Right atrium auricular region (tissue), 2 donors: ENCODE measurements around the gene PRKCA. TPM values are rescaled to one million over a fixed set of nuclear protein-coding genes. Genes with fewer than 3 reads are reported as not detected.

Experiments used
- DNase-seq: peaks from one replicate; pipeline ENCODE4 v3.0.0-alpha.2; 2019; ENCODE audit warnings: low spot score
- H3K27ac ChIP-seq, 2 donors: fragments of 200-600 bp; sonication (generic); 1 replicate in 1 of 2; 2 replicates in 1 of 2; pipeline ENCODE4 v1.5.1; 2016 to 2019
- H3K27me3 ChIP-seq, 2 donors: fragments of 200-600 bp; sonication (generic); one replicate each; pipeline versions ENCODE4 v1.5.1 to v1.6.0; 2017 to 2019
- H3K36me3 ChIP-seq: fragments of 200-600 bp; sonication (generic); one replicate; pipeline ENCODE4 v1.5.1; 2016
- H3K4me1 ChIP-seq, 2 donors: fragments of 200-600 bp; sonication (generic); one replicate each; pipeline versions ENCODE4 v1.5.1 to v1.6.0; 2017 to 2019
- H3K4me3 ChIP-seq, 2 donors: fragments of 200-600 bp; sonication (generic); 1 replicate in 1 of 2; 2 replicates in 1 of 2; pipeline ENCODE4 v1.5.1; 2017 to 2019; ENCODE audit warnings: mild to moderate bottlenecking in 1 of 2, moderate library complexity in 1 of 2
- H3K9me3 ChIP-seq, 2 donors: fragments of 200-600 bp; sonication (generic); one replicate each; pipeline ENCODE4 v1.5.1; 2019
- total RNA-seq, 2 donors: library from RNA; depleted of rRNA; stranded (reverse); fragments of >200 nt; gene quantifications; one replicate each; pipeline ENCODE4 v1.1.0, GENCODE V29; 2016
- TF ChIP-seq, protein P1 (sequence below), 2 donors: fragments of 200-600 bp; sonication (generic); IDR thresholded peaks; one replicate each; pipeline ENCODE4 v1.5.1; 2019; ENCODE audit warnings: antibody characterized with exemption in 2 of 2

The PRKCA gene
- total RNA-seq, 2 donors from 2014 or later, result 6.4 to 6.6 TPM

DNA sequence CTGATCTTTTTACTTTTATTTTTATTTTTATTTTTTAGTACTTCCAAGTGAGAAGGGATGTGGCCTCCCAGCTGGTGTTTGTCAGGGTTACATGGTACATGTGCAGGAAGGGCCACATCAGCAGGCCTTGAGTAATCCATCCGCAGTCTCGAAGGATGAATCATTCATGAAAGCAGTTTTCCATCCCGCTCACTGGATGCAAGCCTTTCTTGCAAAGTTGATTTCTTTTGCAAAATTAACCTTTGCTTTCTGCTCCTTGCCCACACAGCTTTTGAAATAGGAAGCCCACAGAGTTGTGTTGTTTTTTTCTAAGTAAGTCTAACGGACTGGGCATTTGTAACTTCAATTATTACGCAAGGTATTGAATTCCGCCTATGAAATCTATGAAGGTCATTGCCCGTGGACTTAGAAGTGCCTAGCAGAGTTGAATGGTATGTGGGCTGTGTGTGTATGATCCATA lies 157.4 kb downstream of the PRKCA start:
- Histone ChIP-seq H3K9me3 (no peaks in the 10 kb centered on the region), H3K27me3 (no peaks in the 10 kb centered on the region), H3K4me1 (no peaks in the 10 kb centered on the region), H3K4me3 (no peak overlapping the region), H3K27ac (peak overlapping the region; percentile 31 to 70), H3K36me3 (no peaks in the 10 kb centered on the region)
- peak; percentile 78 for DNase-seq
- TF ChIP-seq, protein P1, sequence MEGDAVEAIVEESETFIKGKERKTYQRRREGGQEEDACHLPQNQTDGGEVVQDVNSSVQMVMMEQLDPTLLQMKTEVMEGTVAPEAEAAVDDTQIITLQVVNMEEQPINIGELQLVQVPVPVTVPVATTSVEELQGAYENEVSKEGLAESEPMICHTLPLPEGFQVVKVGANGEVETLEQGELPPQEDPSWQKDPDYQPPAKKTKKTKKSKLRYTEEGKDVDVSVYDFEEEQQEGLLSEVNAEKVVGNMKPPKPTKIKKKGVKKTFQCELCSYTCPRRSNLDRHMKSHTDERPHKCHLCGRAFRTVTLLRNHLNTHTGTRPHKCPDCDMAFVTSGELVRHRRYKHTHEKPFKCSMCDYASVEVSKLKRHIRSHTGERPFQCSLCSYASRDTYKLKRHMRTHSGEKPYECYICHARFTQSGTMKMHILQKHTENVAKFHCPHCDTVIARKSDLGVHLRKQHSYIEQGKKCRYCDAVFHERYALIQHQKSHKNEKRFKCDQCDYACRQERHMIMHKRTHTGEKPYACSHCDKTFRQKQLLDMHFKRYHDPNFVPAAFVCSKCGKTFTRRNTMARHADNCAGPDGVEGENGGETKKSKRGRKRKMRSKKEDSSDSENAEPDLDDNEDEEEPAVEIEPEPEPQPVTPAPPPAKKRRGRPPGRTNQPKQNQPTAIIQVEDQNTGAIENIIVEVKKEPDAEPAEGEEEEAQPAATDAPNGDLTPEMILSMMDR (IDR thresholded peaks at IDR 0.05), result no peak

DNA sequence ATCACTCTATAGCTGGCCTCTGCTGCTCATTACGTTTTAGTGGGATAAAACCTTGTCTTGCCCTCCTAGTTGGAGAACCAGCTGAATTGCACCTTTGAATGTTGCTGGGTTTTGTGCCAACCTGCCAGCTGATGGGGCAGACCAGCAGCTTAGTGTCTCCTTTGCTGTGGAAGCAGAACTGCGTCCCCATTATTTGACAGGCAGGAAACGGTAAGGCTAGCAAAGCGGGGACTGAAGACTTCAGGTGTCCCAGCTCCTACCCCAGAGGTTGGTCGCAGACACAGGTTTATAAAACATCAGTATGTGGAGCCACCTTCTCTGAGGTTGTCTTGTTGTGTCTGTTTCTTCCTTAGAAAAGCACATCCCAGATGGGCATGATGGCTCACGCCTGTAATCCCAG lies 158.1 kb downstream of the PRKCA start:
- Histone ChIP-seq H3K9me3 (no peaks in the 10 kb centered on the region), H3K4me3 (no peak overlapping the region), H3K27ac (peak overlapping the region in 1 of 2 donors; percentile 15), H3K36me3 (no peaks in the 10 kb centered on the region), H3K27me3 (no peaks in the 10 kb centered on the region), H3K4me1 (no peaks in the 10 kb centered on the region)
- TF ChIP-seq, protein P1 (IDR thresholded peaks at IDR 0.05), result no peak
- DNase-seq, result no peak

DNA sequence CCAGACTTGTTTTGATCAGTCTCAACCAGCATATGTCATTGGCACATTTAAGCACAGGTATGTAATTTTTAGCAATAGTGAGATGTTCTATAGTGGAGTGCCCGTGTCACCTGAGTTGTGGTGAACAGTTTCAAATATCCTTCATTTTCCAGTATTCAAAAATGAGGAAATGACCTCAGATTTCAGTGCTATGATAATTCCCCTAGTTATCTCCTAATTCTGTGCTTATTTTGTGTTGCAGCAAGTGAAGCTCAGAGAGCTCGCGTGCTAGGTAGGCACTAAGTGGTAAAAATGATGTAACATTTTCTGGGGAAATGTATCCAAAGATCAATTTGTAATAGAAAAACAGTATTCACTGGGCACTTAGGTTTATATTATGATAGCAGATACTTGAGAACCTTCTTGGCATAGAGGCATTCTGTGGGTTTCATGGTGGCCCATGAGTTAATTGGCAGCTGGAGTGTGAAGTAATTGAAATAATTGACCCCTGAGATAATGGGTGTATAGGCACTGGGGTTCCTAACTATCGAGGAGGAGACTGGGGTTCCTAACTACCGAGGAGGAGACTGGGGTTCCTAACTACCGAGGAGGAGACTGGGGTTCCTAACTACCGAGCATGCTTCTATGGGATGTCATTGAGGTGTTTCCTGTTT lies 159.1 kb downstream of the PRKCA start:
- H3K36me3 ChIP-seq, result no peaks in the 10 kb centered on the region
- H3K9me3 ChIP-seq, result no peaks in the 10 kb centered on the region
- H3K27me3 ChIP-seq, result no peaks in the 10 kb centered on the region
- TF ChIP-seq, protein P1 (IDR thresholded peaks at IDR 0.05), result no peak
- no peak for DNase-seq
- no peak overlapping the region for H3K27ac ChIP-seq
- H3K4me1 ChIP-seq, result peaks cover 0 to 5% of the 10 kb centered on the region in 2 donors
- no peak overlapping the region for H3K4me3 ChIP-seq

DNA sequence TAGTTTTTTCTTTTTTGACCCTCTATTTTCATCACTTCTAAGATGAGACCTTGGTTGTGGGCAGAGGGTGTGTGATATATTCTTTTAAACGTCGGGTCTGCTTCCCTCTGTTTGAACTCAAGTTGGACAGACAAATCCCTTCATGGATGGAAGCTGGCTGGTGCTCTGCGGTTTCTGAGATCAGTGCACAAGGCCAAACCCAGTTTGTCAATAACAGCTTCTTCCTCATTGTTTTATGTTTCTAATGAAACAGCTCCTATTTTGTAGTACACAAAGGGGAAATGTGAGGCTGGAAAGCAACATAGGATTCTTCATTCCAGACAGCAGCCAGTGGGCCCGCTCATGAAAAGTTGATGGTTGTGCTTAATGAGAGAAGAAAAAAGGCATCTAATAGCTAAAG lies 159.6 kb downstream of the PRKCA start:
- Histone ChIP-seq H3K27ac (no peak overlapping the region), H3K4me3 (no peak overlapping the region), H3K4me1 (peaks cover 0 to 6% of the 10 kb centered on the region in 2 donors), H3K9me3 (no peaks in the 10 kb centered on the region), H3K27me3 (no peaks in the 10 kb centered on the region), H3K36me3 (no peaks in the 10 kb centered on the region)
- DNase-seq, result no peak
- TF ChIP-seq, protein P1 (IDR thresholded peaks at IDR 0.05), result no peak

DNA sequence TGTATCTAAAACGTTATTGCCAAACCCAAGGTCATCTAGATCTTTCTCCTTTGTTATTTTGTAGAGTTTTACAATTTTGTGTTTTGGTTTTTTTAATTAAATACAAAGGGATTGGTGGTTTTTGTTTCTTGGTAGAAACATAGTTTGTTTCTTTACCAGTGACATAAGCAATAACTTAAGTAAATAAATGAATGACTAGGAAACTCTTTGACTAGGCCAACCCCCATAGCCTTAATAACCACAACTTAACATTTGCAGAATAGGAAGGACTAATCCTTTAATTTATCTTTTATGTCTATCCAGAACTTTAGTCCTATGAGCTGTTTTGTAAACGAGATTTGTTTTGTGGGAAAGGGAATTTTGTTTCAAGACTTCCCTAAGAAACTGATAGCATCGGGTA lies 162.5 kb downstream of the PRKCA start:
- H3K27me3 ChIP-seq, result no peaks in the 10 kb centered on the region
- H3K36me3 ChIP-seq, result no peaks in the 10 kb centered on the region
- H3K4me3 ChIP-seq, result no peak overlapping the region
- no peaks in the 10 kb centered on the region for H3K9me3 ChIP-seq
- no peak overlapping the region for H3K27ac ChIP-seq
- DNase-seq, result no peak
- peaks cover 0 to 28% of the 10 kb centered on the region in 2 donors for H3K4me1 ChIP-seq
- TF ChIP-seq, protein P1 (IDR thresholded peaks at IDR 0.05), result no peak

DNA sequence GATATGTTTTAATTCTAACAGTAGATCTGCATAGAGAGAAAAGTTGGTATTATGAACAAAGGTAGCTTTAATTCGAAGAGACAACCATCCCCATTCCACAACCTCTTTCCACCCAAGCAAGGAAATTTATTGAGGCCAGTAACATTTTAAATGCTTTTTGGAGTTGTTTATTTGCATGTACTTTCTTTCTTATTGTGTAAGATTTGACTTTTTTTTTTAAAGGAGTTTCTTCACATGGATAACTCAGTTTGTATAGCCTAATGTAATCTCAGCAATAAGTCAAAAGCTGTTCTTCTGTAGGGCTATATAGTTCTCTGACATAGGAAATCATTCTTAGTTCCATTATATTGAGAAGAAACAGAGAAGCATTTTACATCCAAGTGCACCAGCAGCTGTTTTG lies 163.3 kb downstream of the PRKCA start:
- no peak overlapping the region for H3K4me3 ChIP-seq
- H3K27ac ChIP-seq, result no peak overlapping the region
- H3K9me3 ChIP-seq, result no peaks in the 10 kb centered on the region
- H3K27me3 ChIP-seq, result no peaks in the 10 kb centered on the region
- H3K36me3 ChIP-seq, result no peaks in the 10 kb centered on the region
- TF ChIP-seq, protein P1 (IDR thresholded peaks at IDR 0.05), result no peak
- H3K4me1 ChIP-seq, result peaks cover 0 to 28% of the 10 kb centered on the region in 2 donors
- no peak for DNase-seq
